ENCODE measurements around the gene RAB9A.

The RAB9A gene

GRCh38 chrX:13685126-13685763 lies 3.7 kb upstream of the RAB9A start:
- TF ChIP-seq, protein P1, sequence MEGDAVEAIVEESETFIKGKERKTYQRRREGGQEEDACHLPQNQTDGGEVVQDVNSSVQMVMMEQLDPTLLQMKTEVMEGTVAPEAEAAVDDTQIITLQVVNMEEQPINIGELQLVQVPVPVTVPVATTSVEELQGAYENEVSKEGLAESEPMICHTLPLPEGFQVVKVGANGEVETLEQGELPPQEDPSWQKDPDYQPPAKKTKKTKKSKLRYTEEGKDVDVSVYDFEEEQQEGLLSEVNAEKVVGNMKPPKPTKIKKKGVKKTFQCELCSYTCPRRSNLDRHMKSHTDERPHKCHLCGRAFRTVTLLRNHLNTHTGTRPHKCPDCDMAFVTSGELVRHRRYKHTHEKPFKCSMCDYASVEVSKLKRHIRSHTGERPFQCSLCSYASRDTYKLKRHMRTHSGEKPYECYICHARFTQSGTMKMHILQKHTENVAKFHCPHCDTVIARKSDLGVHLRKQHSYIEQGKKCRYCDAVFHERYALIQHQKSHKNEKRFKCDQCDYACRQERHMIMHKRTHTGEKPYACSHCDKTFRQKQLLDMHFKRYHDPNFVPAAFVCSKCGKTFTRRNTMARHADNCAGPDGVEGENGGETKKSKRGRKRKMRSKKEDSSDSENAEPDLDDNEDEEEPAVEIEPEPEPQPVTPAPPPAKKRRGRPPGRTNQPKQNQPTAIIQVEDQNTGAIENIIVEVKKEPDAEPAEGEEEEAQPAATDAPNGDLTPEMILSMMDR (IDR thresholded peaks at IDR 0.05; ENCODE audit: insufficient read depth, low read depth, low read length, missing control alignments): no peak
- peak; percentile 78 for DNase-seq (ENCODE audit: low read depth)
- no peak overlapping the region for H3K4me3 ChIP-seq (ENCODE audit: low read length)

DNA sequence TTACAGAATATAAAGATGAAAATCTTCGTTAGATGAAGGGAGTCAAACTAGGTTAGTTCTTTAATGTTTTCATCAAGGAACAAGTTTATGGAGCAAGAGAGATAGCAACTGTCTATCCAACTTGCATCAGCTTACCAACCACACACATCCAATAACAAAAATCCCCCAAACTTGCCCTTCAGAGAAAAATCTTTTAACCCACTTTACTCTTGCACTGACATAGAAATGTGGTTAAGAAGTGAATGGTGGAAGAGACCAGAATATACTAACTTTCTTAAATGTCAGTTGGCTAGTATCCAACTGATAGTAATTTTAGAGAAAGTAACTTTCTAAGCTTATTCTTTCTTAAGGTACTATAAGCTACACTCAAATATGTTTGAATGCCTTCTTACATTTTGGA lies 1.7 kb upstream of the RAB9A start:
- no peak overlapping the region for H3K4me3 ChIP-seq (ENCODE audit: low read length)
- TF ChIP-seq, protein P1 (IDR thresholded peaks at IDR 0.05; ENCODE audit: insufficient read depth, low read depth, low read length, missing control alignments): no peak

GRCh38 chrX:13688384-13688957 lies 457 bp upstream of the RAB9A start:
- TF ChIP-seq, protein P1 (IDR thresholded peaks at IDR 0.05; ENCODE audit: insufficient read depth, low read depth, low read length, missing control alignments): no peak
- H3K4me3 ChIP-seq (ENCODE audit: low read length): peak overlapping the region; percentile 83
- no peak for DNase-seq (ENCODE audit: low read depth)

More for the DNA sequence above, 1.7 kb upstream of the RAB9A start:
- DNase-seq (ENCODE audit: low read depth): no peak

DNA sequence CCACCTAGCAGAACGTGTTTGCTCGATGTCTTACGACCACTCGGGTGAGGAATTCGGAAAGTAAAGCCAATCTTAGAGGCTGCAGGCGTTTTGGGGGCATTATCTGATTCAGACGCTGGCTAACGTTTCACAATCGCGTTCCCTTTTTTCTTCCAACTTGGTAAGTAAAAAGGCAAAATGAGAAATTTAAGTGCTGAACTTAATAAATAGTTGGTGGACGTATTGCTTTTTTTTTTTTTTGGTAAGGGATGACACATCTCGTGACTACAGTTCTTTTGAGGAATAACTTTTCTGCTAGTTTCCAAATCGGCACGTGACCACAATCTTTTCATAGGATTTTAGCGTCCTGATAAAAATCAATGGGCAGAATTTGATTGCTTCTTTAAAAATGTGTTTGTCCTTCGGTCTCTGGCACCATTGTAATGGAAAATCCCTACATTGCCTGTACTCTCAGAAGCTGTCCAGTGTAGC lies 848 bp downstream of the RAB9A start:
- DNase-seq (ENCODE audit: low read depth): no peak
- peak overlapping the region; percentile 83 for H3K4me3 ChIP-seq (ENCODE audit: low read length)
- TF ChIP-seq, protein P1 (IDR thresholded peaks at IDR 0.05; ENCODE audit: insufficient read depth, low read depth, low read length, missing control alignments): no peak

DNA sequence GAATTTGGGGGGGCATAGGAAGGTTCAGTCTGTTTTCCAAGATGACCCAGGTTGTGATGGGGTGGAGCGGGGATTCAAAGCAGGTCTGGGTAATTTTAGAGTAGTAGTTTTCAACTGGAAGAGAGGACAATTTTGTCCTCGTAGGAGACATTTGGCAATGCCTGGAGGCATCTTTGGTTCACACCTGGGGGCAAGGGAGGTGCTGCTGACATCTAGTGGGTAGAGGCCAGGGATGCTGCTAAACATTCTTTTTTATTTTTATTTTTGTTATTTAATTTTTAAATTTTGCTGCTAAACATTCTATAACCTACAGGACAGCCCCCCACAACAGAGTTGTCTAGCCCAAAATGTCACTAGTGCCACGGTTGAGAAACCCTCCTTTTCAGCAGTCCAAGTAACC lies 1.9 kb downstream of the RAB9A start:
- peak overlapping the region; percentile 83 for H3K4me3 ChIP-seq (ENCODE audit: low read length)
- TF ChIP-seq, protein P1 (IDR thresholded peaks at IDR 0.05; ENCODE audit: insufficient read depth, low read depth, low read length, missing control alignments): no peak
- DNase-seq (ENCODE audit: low read depth): no peak

GRCh38 chrX:13691841-13692371 lies 3.0 kb downstream of the RAB9A start:
- TF ChIP-seq, protein P1 (IDR thresholded peaks at IDR 0.05; ENCODE audit: insufficient read depth, low read depth, low read length, missing control alignments): no peak
- H3K4me3 ChIP-seq (ENCODE audit: low read length): no peak overlapping the region
- DNase-seq (ENCODE audit: low read depth): peak; percentile 27

Measured in epithelial cell of esophagus (primary cell).